Thoracic aorta (tissue), 2 donors: ENCODE data around the gene XXYLT1. TPM values are rescaled to one million over a fixed set of nuclear protein-coding genes. Genes with fewer than 3 reads are reported as not detected.

Source experiments
- ATAC-seq: fragments of 150-250 bp; one replicate; pipeline ENCODE4 v1.8.0; 2017; ENCODE audit warnings: low read depth; ENCODE audit not compliant: insufficient number of reproducible peaks, low FRiP score
- DNase-seq: peaks from one replicate; pipeline ENCODE4 v3.0.0-alpha.2; 2020; ENCODE audit warnings: low spot score
- H3K27ac ChIP-seq, 2 donors: fragments of 200-600 bp; sonication (generic); 1 replicate in 1 of 2; 2 replicates in 1 of 2; pipeline ENCODE4 v1.5.1; 2016; ENCODE audit warnings: mild to moderate bottlenecking in 2 of 2, moderate library complexity in 2 of 2
- H3K27me3 ChIP-seq: fragments of 200-600 bp; sonication (generic); replicated peaks from 2 replicates; pipeline ENCODE4 v1.6.0; 2016; ENCODE audit warnings: mild to moderate bottlenecking; ENCODE audit not compliant: insufficient read depth
- H3K36me3 ChIP-seq: fragments of 200-600 bp; sonication (generic); one replicate; pipeline ENCODE4 v1.5.1; 2016
- H3K4me1 ChIP-seq, 2 donors: fragments of 200-600 bp; sonication (generic); 1 replicate in 1 of 2; 2 replicates in 1 of 2; pipeline versions ENCODE4 v1.5.1 to v1.6.0; 2016; ENCODE audit warnings: low read depth in 2 of 2, mild to moderate bottlenecking in 1 of 2; ENCODE audit not compliant: control insufficient read depth in 1 of 2
- H3K4me3 ChIP-seq: fragments of 200-600 bp; sonication (generic); 2 replicates; pipeline ENCODE4 v1.5.1; 2016; ENCODE audit warnings: mild to moderate bottlenecking
- H3K9me3 ChIP-seq: fragments of 200-600 bp; sonication (generic); 2 replicates; pipeline ENCODE4 v1.5.1; 2016
- CTCF ChIP-seq: fragments of 200-600 bp; sonication (generic); IDR thresholded peaks from one replicate; pipeline ENCODE4 v1.5.1; 2019; ENCODE audit warnings: antibody characterized with exemption
- total RNA-seq, 2 donors: library from RNA; depleted of rRNA; stranded (reverse); fragments of >200 nt; gene quantifications; one replicate each; pipeline versions ENCODE4 v1.1.0 to v1.2.3, GENCODE V29; 2016

The XXYLT1 gene
- total RNA-seq, 2 donors from 2014 or later = 17.7 to 21.2 TPM

DNA sequence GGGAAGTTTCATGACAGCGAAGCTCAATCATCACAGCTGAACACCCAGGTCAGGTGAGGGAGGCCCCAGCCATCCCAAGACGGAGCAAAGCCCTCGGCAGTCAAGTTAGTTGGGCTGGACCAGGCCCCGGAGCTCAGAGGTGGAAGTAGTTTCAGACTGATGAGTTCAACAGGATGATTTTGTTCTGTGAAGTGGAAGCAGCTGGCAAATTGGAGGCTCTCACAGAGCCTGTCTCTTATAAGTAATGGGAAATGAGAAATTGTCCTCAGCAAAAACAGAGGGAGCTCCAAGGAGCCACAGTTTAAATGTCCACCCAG lies 245.1 kb downstream of the XXYLT1 start:
- ATAC-seq (no peak), DNase-seq (no peak)
- Histone ChIP-seq H3K4me1 (no peaks in the 10 kb centered on the region), H3K36me3 (no peaks in the 10 kb centered on the region), H3K27ac (no peak overlapping the region), H3K27me3 (no peaks in the 10 kb centered on the region), H3K4me3 (no peak overlapping the region), H3K9me3 (no peaks in the 10 kb centered on the region)
- TF ChIP-seq CTCF = no peak

- no peaks in the 10 kb centered on the region for H3K4me1 ChIP-seq
- TF ChIP-seq CTCF = no peak
- H3K4me3 ChIP-seq = no peak overlapping the region
- no peaks in the 10 kb centered on the region for H3K36me3 ChIP-seq
- DNase-seq = no peak
- ATAC-seq = no peak
- no peaks in the 10 kb centered on the region for H3K27me3 ChIP-seq
- H3K9me3 ChIP-seq = no peaks in the 10 kb centered on the region
- no peak overlapping the region for H3K27ac ChIP-seq
These were observed 245.7 kb downstream of the XXYLT1 start for GRCh38 chr3:195025056-195025883.

- no peaks in the 10 kb centered on the region for H3K36me3 ChIP-seq
- TF ChIP-seq CTCF = no peak
- DNase-seq = no peak
- no peaks in the 10 kb centered on the region for H3K9me3 ChIP-seq
- H3K4me3 ChIP-seq = no peak overlapping the region
- H3K27me3 ChIP-seq = no peaks in the 10 kb centered on the region
- no peak overlapping the region for H3K27ac ChIP-seq
- no peaks in the 10 kb centered on the region for H3K4me1 ChIP-seq
- no peak for ATAC-seq
These were observed 247.0 kb downstream of the XXYLT1 start for GRCh38 chr3:195023989-195024388.

GRCh38 chr3:195023576-195023975 lies 247.4 kb downstream of the XXYLT1 start:
- TF ChIP-seq CTCF = no peak
- no peak for DNase-seq

DNA sequence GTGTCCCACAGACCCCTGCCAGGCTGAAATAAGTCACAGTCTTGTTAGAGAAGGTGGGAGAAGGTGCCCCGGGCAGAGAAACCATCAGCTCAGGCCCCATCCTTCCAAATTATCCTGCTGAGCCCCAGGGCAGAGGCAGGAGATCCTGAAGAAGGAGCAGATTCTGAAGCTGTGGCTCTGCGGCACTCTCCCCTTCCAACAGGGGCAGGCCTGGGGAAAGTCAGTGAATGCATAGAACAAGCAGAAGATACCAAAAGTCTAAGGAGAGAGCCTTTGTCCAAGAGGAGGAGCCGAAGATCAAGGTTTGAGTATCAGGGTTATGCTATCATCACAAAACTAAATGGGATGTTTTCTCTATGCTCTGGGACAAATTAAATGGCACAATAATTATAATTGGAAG lies 249.3 kb downstream of the XXYLT1 start:
- no peaks in the 10 kb centered on the region for H3K27me3 ChIP-seq
- H3K9me3 ChIP-seq = no peaks in the 10 kb centered on the region
- no peak overlapping the region for H3K4me3 ChIP-seq
- TF ChIP-seq CTCF = no peak
- ATAC-seq (no peak), DNase-seq (no peak)
- H3K4me1 ChIP-seq = no peaks in the 10 kb centered on the region
- H3K36me3 ChIP-seq = no peaks in the 10 kb centered on the region
- H3K27ac ChIP-seq = no peak overlapping the region

More at GRCh38 chr3:195023576-195023975, 247.4 kb downstream of the XXYLT1 start:
- Histone ChIP-seq H3K9me3 (no peaks in the 10 kb centered on the region), H3K4me3 (no peak overlapping the region), H3K27me3 (no peaks in the 10 kb centered on the region), H3K4me1 (no peaks in the 10 kb centered on the region), H3K36me3 (no peaks in the 10 kb centered on the region), H3K27ac (no peak overlapping the region)
- ATAC-seq = no peak
